ENCODE results near the gene UBTD1. TPM values are rescaled to one million over a fixed set of nuclear protein-coding genes. Genes with fewer than 3 reads are reported as not detected.
A peak's percentile ranks its signal among the peaks of the same experiment; 100 is the strongest.
"Not testable (repeated sequence)": the region's sequence is repeated elsewhere in the genome, so short reads cannot be mapped to it uniquely, and the experiment has no call there.

UBTD1 gene
- total RNA-seq, 4 donors from 2014 or later, result 0.70 to 2.5 (median 1.4) TPM; not detected in 1

DNA sequence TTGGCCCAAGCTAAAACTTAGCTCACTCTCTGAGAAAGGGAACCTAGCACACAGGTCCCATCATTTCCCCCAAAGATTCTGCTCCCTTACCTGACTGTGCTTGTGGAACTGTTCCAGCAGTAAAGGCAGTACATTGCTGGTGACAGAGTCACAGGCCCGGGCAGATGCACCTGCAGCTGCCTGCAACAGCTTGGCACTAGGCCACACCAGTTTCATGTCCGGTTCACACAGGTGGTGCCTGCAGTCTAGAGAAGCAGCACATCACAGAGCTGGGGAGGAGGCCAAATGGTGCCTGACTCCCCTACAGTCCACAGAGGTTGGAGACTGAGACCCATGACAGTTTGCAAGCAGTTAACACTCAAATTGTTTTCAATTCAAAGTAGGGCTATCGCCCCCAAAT, 30.6 kb upstream of the UBTD1 start:
- H3K27me3 ChIP-seq, result no peaks in the 10 kb centered on the region
- no peaks in the 10 kb centered on the region for H3K9me3 ChIP-seq
- no peak overlapping the region for H3K27ac ChIP-seq
- no peaks in the 10 kb centered on the region for H3K4me1 ChIP-seq
- H3K4me3 ChIP-seq, result no peak overlapping the region
- TF ChIP-seq POLR2A (IDR thresholded peaks at IDR 0.05), result no peak
- TF ChIP-seq, protein P1, sequence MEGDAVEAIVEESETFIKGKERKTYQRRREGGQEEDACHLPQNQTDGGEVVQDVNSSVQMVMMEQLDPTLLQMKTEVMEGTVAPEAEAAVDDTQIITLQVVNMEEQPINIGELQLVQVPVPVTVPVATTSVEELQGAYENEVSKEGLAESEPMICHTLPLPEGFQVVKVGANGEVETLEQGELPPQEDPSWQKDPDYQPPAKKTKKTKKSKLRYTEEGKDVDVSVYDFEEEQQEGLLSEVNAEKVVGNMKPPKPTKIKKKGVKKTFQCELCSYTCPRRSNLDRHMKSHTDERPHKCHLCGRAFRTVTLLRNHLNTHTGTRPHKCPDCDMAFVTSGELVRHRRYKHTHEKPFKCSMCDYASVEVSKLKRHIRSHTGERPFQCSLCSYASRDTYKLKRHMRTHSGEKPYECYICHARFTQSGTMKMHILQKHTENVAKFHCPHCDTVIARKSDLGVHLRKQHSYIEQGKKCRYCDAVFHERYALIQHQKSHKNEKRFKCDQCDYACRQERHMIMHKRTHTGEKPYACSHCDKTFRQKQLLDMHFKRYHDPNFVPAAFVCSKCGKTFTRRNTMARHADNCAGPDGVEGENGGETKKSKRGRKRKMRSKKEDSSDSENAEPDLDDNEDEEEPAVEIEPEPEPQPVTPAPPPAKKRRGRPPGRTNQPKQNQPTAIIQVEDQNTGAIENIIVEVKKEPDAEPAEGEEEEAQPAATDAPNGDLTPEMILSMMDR (IDR thresholded peaks at IDR 0.05), result no peak
- H3K36me3 ChIP-seq, result peaks cover 0 to 97% (median 0%) of the 10 kb centered on the region in 3 donors
- DNase-seq, result peak in 1 of 3 donors; percentile 62

DNA sequence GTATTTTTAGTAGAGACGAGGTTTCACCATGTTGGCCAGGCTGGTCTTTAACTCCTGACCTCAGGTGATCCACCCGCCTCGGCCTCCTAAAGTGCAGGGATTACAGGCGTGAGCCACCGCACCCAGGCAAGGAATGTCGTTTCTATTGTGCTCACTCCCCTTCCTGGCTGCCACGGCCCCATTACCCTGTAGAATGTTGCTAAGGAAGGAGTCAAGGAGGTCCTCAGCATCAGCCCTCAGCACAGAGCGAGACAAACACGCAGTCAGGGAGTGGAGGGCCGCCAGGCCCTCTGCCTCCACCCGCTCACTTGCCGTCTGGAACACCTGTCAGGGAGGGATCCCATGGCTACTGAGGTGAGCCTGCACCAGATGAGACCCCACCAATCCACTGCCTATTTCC, 29.9 kb upstream of the UBTD1 start:
- H3K9me3 ChIP-seq, H3K4me3 ChIP-seq, H3K27me3 ChIP-seq, H3K4me1 ChIP-seq, H3K27ac ChIP-seq: not testable (repeated sequence)
- H3K36me3 ChIP-seq, result peaks cover 0 to 97% (median 0%) of the 10 kb centered on the region in 3 donors
- peak in 1 of 3 donors; percentile 32 for DNase-seq

DNA sequence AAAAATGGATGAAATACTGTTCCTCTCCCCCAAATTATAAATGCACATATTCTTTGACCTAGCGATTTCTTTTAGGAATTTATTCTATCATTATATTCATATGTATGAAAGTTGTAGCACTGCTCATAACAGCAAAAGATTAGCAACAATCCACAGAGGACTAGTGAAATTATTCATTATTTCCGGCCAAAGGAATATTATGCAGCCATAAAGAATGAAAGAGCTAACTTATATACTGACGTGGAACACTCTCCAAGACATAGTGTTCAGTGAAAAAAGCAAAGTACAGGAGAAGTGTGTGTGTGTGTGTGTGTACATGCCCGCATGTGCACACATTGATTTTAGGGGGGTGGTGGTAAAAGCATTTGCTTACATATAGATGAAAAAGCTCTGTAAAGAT, 23.8 kb upstream of the UBTD1 start:
- Histone ChIP-seq H3K27me3 (no peaks in the 10 kb centered on the region), H3K4me1 (no peaks in the 10 kb centered on the region), H3K4me3 (no peak overlapping the region), H3K27ac (no peak overlapping the region), H3K36me3 (peaks cover 0 to 96% (median 0%) of the 10 kb centered on the region in 3 donors), H3K9me3 (no peaks in the 10 kb centered on the region)
- no peak for TF ChIP-seq POLR2A (IDR thresholded peaks at IDR 0.05)
- TF ChIP-seq, protein P1 (IDR thresholded peaks at IDR 0.05), result no peak
- DNase-seq, result no peak

DNA sequence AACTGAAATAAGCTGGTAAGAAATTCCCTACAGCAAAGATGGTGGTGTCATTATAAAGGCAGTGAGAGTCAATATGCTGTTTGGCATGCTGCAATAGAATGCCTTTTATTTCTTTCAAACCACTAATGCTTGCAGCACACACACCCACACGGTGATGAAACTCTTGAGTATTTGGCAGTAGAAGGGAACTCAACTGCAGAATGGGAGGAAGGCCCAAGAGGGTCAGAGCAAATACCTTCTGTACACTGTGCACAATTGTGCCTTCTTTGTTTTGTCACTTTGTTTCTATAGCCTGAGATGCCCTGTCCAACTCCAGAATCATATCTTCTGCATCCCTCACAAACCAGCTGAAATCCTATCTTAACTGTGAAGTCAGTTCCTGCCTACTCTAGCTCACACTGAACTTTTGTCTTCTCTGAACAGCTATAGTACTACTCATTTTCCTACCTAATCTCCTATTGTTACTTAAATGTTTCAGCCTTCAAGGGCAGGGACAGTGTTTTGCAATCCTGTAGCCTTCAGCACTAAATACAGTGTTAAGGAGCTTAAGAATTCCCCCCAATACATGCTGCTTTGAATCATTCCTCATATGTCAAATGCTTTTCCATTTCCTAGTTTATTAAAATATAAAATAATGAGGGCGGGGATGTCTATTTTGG, 22.7 kb upstream of the UBTD1 start:
- Histone ChIP-seq H3K27me3 (no peaks in the 10 kb centered on the region), H3K4me1 (no peaks in the 10 kb centered on the region), H3K27ac (no peak overlapping the region), H3K36me3 (peaks cover 0 to 98% (median 0%) of the 10 kb centered on the region in 3 donors), H3K9me3 (no peaks in the 10 kb centered on the region), H3K4me3 (no peak overlapping the region)
- no peak for TF ChIP-seq POLR2A (IDR thresholded peaks at IDR 0.05)
- TF ChIP-seq, protein P1 (IDR thresholded peaks at IDR 0.05), result no peak
- DNase-seq, result no peak

DNA sequence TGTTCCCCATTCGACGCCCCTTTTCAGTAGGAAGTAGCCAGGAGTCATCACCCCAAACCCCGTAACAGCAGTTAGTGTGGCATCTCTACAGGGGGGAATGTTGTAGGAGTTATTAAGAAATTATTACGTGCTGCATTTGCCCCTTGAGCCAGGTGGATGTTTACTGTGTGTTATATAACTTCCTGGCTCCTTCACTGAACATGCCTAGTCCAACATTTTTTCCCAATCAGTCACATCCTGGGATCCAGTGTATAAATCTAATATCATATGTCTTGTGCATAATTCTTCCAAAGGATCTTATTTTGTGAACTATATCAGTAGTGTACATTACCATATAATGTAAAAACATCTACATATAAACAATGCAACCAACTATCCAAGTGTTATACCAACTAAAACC, 19.3 kb upstream of the UBTD1 start:
- H3K4me1 ChIP-seq, H3K9me3 ChIP-seq, H3K27me3 ChIP-seq, H3K27ac ChIP-seq, H3K4me3 ChIP-seq: not testable (repeated sequence)
- H3K36me3 ChIP-seq, result peaks cover 0 to 73% (median 0%) of the 10 kb centered on the region in 3 donors
- peak in 1 of 3 donors; percentile 17 for DNase-seq

DNA sequence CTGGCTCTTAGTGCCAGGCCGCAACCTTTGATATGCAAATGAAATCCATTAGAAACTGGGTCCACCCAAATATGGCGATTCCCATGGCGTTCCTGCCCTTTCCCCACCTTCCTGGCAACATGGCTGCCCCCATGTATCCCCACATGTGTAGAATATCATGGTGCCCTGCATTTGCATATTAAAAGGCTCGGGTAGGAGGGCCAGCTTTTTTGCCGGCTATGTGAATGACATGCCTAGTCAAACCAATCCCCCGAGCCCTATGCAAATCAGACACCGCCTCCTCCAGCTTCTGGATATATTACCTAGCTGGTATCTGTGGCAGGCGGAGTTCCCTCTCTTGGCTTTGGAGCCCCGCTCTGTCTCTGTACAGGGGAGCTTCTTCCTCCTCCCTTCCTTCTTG, 18.8 kb upstream of the UBTD1 start:
- TF ChIP-seq, protein P1 (IDR thresholded peaks at IDR 0.05), result no peak
- no peak for TF ChIP-seq POLR2A (IDR thresholded peaks at IDR 0.05)
- Histone ChIP-seq H3K4me1 (no peaks in the 10 kb centered on the region), H3K36me3 (peaks cover 0 to 68% (median 0%) of the 10 kb centered on the region in 3 donors), H3K9me3 (no peaks in the 10 kb centered on the region), H3K27me3 (no peaks in the 10 kb centered on the region), H3K4me3 (no peak overlapping the region), H3K27ac (no peak overlapping the region)
- DNase-seq, result peak in 1 of 3 donors; percentile 37

DNA sequence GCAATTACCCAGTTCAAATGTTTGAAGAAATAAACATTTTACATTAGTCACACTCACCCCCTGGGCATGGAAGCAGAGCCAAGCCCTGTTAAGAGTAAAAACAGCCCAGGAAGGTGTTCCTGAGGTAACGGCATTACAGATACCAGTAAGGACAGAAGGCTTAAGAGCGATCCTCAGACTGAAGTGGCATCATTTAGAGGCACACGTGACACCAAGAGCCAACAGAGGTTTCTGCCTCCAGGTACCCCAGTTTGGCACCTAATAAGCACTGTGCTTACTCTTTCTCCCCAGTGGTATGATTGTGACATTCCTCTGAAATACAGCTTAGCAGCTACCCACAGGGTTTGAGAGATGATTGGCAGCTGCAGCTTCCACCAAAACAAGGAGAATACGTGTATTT, 17.7 kb upstream of the UBTD1 start:
- Histone ChIP-seq H3K27ac (no peak overlapping the region), H3K36me3 (peaks cover 0 to 56% (median 0%) of the 10 kb centered on the region in 3 donors), H3K4me1 (no peaks in the 10 kb centered on the region), H3K27me3 (no peaks in the 10 kb centered on the region), H3K4me3 (no peak overlapping the region), H3K9me3 (no peaks in the 10 kb centered on the region)
- no peak for DNase-seq
- no peak for TF ChIP-seq POLR2A (IDR thresholded peaks at IDR 0.05)
- TF ChIP-seq, protein P1 (IDR thresholded peaks at IDR 0.05), result no peak

All from Peyer's patch (tissue), 4 donors.